ENCODE data around the gene KMT2C.

Gene KMT2C

DNA sequence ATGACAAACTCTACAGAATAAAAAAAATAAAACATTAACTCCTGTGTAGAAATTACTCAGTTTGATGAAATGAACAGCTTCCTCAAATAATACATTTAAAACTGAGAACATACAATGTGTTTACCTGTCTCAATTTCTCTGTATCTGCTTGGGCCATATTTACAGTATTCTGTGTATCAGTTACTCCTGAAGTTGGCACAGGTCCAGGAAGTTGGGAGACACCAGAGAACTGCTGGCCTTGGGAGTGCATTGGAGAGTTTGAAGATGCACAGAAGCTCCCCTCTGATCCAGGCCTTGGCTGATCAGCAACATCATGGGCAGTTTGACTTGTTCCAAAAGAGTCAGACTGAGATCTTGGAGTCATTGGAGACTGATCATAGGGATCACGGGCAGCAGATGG lies 255.2 kb downstream of the KMT2C start:
- FAIRE-seq, result no peak

DNA sequence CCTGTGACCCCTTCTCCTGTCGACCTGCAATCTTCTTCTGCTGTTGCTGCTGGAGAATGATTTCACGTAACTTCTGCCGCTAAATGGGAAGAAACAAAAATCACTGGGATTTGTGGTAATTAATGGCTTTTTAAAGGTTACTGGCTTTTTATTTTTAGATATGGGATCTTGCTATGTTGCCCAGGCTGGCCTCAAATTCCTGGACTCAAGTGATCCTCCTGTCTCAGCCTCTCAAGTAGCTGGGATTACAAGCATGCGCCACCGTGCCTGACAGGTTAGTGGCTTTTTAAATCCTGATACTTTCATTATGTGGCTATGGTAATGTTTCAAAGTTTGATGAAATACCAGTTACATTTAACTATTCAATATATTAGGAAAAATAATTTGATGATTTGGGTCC lies 255.8 kb downstream of the KMT2C start:
- no peak for FAIRE-seq

DNA sequence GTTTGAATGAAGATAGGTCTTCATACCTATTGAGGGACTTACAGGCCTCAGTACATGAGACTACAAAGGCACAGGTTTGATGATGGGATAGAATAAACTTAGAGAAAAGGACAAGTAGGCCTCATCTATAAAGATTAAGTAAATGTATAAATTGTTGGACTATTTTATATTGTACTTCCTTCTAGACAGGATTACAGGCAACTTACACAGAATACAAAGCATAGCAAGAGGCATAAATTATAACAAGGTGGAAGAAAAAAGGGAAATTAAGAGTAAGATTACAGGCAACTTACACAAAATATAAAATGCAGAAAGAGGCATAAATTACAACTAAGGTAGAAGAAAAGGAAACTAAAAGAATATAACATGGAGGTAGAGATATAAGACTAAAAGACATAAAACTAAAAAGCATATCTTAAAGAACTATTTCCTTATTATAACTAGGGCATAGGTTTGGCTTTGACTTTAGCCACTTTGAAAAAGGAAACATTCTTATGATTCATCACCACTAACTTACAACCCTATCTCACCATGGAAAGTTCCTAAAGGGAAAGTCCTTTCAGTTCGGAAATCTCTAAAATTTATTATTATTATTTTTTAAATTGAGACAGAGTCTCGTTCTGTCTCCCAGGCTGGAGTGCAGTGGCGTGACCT lies 257.3 kb downstream of the KMT2C start:
- FAIRE-seq, result no peak

DNA sequence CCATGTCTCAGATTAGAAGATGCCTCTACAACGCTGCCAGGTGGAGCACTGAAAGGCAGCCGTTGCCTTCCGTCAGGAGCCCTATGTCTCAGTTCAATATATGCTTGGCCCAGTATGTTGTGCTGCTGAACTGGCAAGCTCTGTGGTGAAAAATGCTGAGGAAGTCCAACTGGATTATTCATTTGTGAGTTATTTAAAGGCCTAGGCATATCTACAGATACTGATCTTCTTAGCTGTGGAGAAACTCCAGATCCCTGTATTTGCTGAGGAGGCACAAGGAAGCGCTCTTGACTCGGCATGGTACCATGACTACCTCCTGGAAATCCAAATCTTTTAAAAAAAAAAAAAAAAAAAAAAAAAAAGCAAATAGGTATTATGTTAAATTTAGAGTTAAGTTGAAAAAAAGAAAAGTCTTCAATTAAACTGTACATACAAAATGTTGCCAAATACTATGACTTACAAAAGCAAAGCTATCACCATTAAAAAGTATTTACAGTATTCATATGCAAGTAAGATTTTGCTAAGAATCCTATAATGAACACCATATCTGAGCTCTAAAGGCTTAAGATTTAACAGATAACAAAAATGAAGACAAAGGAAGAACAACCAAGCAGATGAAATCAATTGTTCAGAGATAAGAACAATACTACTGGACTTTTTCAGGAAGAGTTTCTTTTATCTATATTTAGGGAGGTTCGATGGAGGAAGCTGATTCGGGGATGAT lies 258.0 kb downstream of the KMT2C start:
- no peak for FAIRE-seq

DNA sequence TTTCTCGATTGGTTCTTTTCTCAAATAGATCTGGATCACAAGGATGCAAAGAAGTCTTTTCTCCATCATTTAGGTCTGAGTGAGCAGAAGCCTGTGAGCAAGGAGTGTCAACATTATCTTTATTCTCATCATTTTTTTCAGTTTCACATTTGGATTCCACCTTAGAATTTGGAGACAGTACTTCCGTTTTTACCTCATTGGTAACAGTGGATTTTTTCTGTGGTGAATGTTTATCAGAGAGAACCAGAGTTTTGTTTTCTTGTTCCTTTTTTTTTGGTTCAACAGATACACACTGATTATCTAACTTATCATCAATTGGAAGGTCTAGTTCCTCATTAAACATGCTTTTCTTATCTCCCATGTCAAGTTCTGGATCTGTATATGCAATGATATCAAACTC lies 259.0 kb downstream of the KMT2C start:
- FAIRE-seq, result no peak

DNA sequence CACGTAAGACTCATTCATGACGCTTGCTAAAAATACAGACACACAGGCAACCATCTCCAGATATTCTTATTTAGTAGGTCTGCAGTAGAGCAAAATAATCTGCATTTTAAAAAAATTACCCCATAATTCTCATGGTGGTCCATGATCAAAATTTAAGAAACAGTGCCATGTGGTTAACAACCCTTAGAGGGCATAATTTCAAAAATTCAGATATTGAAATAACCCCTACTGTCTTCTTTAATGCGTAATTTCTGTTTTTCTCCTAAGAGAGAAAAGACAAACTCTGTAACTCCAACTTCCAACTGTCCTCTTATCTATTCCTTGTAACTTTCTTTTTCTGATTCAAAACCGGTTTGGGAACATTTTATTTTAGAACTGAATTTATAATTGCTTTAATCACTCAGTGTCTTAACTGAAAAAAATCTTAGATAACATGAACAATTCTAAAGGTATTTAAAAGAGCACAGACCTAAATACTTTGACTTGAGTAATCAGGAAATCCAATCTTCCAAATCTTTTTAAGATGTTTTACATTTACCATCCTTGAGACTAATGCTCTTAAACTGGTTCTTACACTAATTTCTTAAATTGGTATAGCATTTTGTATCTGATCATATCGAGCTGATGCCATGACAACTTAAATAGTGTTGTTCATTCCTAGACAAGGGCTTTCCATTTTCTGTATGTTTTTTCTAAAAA lies 262.3 kb downstream of the KMT2C start:
- FAIRE-seq, result peak; percentile 80

DNA sequence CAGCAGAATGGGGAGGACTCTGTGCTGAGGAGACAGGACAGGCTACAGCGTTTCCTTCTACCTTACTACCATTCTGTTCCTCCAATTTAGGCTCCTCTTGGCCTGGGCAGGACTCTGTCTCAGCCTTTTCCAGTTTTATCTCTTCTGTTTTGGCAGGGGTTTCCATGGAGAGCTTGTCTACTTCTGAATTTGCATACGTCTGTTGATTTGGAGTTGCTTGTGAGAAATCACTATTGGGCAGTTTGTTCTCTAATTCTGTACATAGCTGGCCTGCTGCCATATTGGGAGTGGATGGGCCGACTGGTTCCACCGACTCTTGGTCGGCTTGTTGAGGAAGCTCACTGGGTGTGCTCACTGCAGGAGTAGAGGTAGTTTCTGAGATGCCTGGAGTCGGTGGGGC lies 273.5 kb downstream of the KMT2C start:
- FAIRE-seq, result no peak

DNA sequence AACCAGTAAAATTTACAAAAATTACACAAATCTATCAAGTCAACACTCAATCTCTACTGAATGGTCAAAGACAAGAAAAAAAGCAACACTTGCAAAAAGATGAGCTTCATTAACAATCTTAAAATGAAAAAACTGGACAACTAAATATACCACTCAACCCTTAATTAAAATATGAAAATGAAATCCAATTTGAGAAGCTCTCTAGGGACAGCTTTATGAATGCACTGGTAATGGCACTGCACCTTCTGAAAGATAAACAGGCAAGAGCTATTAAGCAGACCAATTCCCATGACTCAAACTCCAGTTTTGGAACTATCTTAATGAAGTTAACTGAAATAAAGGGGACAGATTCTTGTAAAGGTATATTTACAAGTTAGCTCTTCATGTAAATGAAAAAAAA lies 274.6 kb downstream of the KMT2C start:
- FAIRE-seq, result no peak

DNA sequence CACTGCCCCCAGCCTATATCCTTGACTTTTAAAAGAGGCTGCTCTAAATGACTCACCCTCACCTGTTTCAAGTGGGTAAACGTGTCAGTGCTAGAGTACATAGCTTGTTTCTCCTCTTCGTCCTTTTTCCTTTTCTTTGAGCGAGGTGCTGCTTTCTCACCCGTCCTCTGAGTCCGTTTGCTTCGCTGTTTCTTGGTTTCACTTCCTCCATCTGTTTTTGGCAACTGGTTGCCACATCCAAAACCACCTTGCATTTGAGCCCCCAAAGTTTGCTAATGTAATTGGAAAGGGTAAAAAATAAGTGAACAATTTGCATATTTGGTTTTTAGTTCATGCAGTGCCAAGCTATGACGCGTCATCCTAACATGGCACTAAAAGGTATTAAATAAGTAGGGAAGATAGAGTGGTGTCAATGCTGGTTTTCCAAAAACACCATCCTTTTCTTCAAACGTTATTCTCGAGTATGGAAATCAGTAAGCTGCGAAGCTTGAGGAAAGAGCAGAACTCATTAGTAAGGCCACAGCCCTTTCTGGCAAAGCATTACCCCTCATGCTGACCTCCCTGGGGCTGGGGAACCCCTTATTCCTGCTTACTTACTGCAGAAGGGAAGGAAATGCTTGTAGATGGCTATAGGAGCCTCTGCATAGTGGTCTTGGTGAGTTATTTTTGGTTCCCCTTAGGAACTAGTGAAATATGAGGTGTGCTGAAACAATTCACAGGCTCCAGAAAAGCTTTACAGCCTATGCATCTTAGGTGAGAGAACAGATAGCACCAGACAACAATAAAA lies 276.8 kb downstream of the KMT2C start:
- FAIRE-seq, result no peak

DNA sequence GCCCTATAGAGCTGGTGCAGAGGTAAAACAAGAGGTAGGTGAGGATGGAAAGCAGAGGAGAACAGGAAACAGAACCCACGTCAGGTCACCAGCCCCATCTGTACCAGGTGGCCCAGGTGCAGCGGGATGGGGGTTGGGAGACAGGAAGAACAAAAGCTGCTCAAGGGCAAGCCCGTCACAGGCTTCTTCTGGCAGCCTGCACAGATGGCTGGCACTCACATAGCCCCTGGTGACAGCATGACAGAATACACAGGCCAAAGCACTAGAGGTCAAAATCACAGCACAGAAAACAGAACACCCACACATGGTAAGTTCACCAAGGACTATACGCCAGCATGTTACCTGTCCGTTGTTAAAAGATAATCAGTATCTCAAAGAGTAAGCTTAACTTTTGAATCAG lies 283.5 kb downstream of the KMT2C start:
- FAIRE-seq, result no peak

DNA sequence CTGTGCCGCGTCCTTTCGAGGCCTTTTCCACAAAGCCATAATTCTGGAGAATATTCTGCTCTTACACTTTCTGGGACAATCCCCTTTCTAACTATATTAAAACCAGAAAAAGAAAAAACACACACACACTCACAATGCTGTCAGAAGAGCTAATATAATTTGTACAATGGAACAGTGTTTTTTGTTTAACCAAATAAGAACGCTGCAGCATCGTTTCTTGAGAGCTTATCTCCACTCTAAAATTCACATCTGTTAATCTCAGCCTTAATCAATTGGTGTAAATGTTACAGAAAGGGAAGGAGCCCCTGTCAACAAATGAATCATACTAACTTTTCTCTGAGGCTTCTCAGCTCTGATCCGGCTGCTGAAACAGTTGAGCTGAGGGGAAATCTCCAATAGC lies 286.4 kb downstream of the KMT2C start:
- FAIRE-seq, result no peak

DNA sequence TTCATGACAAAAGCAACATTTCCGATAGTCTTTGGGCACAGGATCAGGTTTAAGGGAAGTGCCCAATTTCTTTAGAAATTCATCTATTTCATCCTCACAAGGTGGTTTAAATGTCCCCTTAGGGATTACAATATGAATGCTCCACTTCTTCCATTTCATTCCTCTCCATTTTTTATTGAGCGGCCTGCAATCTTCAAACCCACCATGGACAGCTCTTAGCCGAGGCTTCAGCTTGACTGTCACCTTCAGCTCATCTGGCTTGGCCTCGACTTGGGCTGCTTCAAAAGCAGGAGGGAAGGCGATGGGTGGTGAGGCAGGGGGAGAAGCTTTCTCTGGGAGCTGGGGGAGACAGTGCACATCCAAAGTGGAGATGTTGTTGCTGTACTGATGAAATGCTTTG lies 287.1 kb downstream of the KMT2C start:
- no peak for FAIRE-seq

DNA sequence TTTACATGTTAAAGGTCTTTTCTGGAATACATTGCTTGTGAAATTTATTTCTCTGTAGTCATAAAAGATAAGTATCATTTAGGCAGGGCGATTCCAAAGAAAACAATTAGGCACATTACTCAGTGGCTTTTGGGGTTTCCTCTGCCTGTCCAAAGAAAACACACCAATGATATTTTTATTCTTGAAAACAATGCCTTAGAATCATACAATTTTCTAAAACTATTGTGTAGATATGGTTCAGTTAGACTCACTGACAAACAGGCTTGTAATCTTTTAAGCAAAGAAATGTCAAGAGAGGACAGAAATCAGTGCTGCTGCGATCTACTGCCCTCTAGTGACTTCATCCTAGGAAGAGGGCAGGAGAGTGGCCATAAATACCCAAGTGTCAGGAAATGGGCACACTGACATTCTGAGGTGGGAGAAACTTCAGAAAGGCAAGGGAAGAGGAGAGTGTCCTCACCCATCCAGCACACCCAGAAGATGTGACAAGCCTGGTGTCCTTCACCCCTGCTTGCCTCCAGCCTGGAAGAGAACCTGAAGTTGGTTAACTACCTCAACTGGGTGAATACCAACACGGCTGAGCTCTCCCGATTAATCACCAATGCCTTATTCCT lies 289.8 kb downstream of the KMT2C start:
- peak; percentile 78 for FAIRE-seq

DNA sequence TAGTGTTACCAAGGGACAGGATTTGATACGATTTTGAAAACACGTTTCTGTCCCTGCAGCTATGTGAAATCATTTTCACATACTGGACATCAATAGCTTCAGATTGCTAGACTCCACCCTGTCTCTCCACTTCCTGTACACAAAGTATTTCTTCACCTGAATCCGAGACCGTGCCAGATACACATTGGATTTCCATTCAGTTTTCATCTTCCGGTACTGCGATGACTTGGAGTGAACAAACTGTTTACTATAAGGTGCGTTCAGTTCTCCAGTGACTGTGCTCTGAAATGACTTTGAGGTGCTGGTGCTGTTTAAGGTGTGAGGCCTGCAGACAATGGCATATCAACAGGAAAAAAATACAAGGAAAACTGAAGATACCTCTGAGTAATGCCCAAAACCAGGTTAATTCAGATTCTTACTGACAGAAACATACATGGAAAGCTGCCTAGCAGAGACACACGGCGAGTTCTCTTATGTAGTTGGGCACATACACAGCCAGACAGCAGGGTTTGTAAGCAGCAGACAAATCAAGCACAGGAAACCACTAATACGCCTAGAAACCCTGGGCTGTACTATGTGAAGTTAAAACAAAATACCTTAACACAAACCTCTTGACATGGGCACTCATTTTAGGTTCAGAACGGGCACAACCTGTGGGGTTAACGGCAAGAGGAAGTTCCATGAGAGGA lies 291.1 kb downstream of the KMT2C start:
- FAIRE-seq, result no peak

DNA sequence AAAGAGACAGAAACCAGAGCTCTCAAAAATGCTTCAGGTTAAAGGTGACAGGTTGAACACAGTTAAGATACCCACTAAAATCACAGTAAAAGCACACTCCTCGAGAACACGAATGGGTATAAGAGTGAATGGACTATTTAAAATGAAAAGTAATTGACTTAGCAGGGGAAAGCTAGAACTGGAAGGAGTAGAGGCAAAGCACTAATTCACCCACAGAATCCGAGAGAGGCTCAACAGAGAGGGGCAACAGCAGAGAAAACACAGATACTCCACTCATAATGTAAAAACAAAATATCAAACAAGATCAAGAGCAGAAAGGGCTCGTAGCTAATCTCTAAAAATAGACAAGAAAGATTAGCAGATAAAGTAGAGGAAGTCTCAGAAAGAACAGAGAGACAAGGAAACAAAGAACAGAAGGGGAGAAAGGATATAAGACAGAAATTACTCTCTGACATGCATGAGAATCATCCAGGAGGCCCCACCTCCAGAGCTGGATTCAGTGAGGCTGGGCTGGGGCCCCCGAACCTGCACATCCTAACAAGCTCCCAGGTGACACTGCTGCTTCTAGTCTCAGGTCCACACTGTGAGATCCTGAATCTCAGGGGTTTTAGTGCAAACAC lies 292.7 kb downstream of the KMT2C start:
- no peak for FAIRE-seq

DNA sequence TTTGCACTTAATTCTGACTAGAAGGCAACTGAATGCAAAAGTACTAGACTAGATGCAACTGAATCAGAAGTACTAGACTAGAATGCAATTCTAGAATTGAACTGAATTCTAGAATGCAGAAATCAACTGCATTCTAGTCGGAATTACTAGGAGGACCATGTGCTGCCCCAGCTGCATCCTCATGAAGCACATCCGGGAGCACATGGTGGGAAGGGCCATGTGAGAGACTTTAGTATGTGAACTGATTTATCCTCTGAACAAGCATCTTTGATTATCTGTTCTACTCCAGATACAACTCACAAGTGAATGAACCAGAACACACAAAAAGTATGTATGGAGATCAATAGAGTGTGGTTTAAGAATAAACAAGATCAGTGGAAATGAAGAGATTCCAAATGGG lies 295.2 kb downstream of the KMT2C start:
- no peak for FAIRE-seq

DNA sequence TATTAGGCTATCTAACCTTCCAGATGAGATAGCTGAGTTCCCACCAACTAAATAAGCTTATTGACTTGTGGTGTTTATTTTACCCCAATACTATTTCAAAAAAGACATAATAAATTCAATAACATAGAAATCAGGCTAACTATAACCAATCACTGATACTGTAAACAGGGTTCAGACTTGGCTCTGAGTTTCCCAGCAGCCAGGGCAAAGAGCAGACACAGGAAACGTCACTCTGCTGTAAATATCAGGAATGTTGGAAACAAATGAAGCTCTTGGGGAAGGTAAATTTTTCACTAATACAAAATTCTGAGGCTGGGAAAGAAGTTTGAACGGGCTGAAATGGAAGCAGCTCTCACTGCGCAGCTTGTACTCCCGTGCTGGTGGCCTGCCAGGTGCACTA lies 295.7 kb downstream of the KMT2C start:
- FAIRE-seq, result no peak

DNA sequence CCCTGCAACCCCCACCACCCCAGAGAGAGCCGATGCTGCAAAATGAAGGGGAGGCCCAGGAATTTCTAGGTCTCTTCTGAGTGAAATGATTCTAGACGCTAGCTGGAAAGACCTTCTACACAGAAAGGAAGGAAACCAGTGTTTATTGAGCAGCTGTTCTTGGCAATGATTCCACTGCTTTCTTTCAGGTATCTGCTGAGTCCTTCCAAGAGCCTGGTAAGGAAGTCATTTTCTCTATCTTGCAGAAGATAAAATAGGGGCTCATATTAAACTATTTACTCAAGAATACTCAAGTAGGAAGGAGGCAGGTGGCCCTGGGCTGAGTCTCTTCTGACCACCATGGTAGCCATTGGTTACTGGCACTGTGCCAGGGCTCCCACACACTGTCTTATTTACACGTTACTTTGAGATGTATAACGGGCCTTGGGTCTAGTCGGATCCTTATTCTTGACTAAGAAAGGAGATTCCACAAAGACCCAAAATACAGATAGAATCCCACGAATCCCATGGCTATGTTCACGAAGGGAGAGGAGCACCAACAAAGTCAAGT lies 298.3 kb downstream of the KMT2C start:
- FAIRE-seq, result no peak

DNA sequence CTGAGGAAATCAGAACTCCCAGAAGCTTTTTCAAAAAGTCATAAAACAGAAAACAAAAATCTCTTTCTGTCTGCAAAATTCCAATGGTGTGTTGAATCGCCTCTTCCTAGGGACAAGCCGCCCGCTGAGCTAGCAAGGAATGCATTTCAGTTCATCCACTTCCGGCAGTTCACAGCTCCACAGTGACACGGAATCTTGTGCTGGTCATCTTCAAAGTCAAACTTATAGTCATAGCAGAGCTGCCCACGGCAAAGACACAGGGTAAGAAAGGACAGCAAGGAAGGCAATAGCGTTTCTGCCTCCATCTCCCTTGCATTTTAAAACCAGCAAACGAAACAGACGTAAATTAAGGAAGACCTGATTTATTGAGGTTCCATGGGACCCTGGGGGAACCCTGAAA lies 299.1 kb downstream of the KMT2C start:
- FAIRE-seq, result no peak

DNA sequence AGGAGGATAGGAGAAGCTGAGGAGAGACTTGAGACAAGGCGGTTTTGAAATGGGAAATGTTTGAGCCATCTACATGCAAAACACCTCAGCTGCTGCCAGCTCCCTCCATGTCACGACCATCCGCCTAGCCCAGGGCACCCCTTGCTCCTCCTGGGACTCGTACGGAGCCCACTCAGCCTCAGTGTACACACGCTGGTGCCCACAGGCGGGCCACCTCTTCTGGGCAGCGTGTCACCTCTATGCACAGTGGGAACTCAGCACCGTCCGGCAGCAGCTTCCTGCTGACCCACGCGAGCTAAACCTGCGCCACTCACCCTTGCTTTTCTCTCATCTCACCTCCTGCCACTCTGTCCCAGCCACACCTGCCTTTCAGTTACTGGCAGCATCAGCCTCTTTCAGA lies 302.0 kb downstream of the KMT2C start:
- FAIRE-seq, result no peak

DNA sequence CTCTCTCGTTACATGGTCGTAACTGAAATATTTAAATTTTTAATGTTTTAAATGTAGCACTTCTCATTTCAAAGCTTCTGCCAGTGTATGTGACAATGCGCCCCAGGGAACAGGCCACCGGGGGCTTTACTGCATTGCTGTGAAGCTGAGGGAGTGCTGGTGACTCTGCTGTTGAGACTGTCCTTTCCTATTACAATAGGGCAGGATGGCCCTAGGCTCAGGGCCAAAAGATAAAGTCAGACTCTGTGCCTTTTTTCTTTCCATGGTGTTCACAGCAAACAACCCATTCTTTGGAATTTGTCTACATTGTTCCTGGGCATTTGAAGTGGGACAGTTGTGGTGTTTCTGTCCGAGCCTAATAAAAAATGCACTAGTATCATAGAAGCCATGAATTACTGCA lies 303.0 kb downstream of the KMT2C start:
- no peak for FAIRE-seq

All from A204.1 (cell line).